ENCODE data around the gene MYH14. TPM values are rescaled to one million over a fixed set of nuclear protein-coding genes. Genes with fewer than 3 reads are reported as not detected.

Gene MYH14
- total RNA-seq, 1 donor, result not detected

GRCh38 chr19:50358483-50359327, 155.3 kb downstream of the MYH14 start:
- TF ChIP-seq CTCF (IDR thresholded peaks at IDR 0.05; ENCODE audit: insufficient read depth, low read length), result no peak
- peak; percentile 46 for DNase-seq (ENCODE audit: low read depth)
- H3K4me3 ChIP-seq (ENCODE audit: low read depth, low read length), result peak overlapping the region; percentile 50

GRCh38 chr19:50359328-50359818, 156.0 kb downstream of the MYH14 start:
- TF ChIP-seq CTCF (IDR thresholded peaks at IDR 0.05; ENCODE audit: insufficient read depth, low read length), result no peak
- H3K4me3 ChIP-seq (ENCODE audit: low read depth, low read length), result no peak overlapping the region
- no peak for DNase-seq (ENCODE audit: low read depth)

Small RNA genes within 50 kb of the gene (small RNA-seq; reads per million reads assigned to genes)
- gene RF00017, result not detected

Other genes with a start within 250 kb of the MYH14 start
- not detected in 2 replicates for gene SIGLEC11, start 242.4 kb upstream of the MYH14 start, total RNA-seq (ENCODE audit: low replicate concordance)
- 17.3 and 30.6 TPM in 2 replicates for gene VRK3, start 178.2 kb upstream of the MYH14 start, total RNA-seq (ENCODE audit: low replicate concordance)
- gene ZNF473, start 177.6 kb upstream of the MYH14 start, total RNA-seq (ENCODE audit: low replicate concordance), result 11.0 and 14.1 TPM in 2 replicates
- not detected in 2 replicates for gene IZUMO2, start 40.3 kb upstream of the MYH14 start, total RNA-seq (ENCODE audit: low replicate concordance)
- not detected in 2 replicates for gene KCNC3, start 125.8 kb downstream of the MYH14 start, total RNA-seq (ENCODE audit: low replicate concordance)
- not detected in 2 replicates for gene NAPSA, start 162.0 kb downstream of the MYH14 start, total RNA-seq (ENCODE audit: low replicate concordance)
- gene NR1H2, start 172.8 kb downstream of the MYH14 start, total RNA-seq (ENCODE audit: low replicate concordance), result 47.7 and 59.7 TPM in 2 replicates
- gene POLD1, start 180.7 kb downstream of the MYH14 start, total RNA-seq (ENCODE audit: low replicate concordance), result 8.8 and 29.3 TPM in 2 replicates
- not detected in 2 replicates for gene SPIB, start 215.3 kb downstream of the MYH14 start, total RNA-seq (ENCODE audit: low replicate concordance)
- gene MYBPC2, start 229.3 kb downstream of the MYH14 start, total RNA-seq (ENCODE audit: low replicate concordance), result not detected in 2 replicates

Data from fibroblast of the aortic adventitia (primary cell).